H7 (cell line): ENCODE results near the gene GP1BA. TPM values are rescaled to one million over a fixed set of nuclear protein-coding genes. Genes with fewer than 3 reads are reported as not detected.
A peak's percentile ranks its signal among the peaks of the same experiment; 100 is the strongest.
"Not testable (repeated sequence)": the region's sequence is repeated elsewhere in the genome, so short reads cannot be mapped to it uniquely, and the experiment has no call there.

ENCODE experiments used
- DNase-seq: peaks from one replicate; pipeline ENCODE4 v3.0.0; 2012
- H3K27me3 ChIP-seq: 2 replicates; pipeline ENCODE4 v1.6.0; 2011; ENCODE audit warnings: mild to moderate bottlenecking, low read length; ENCODE audit not compliant: control insufficient read depth, insufficient read depth
- H3K36me3 ChIP-seq: replicated peaks from 2 replicates; pipeline ENCODE4 v1.5.1; 2011; ENCODE audit warnings: low read length; ENCODE audit not compliant: control insufficient read depth, insufficient read depth
- H3K4me3 ChIP-seq: 2 replicates; pipeline ENCODE4 v1.5.1; 2011; ENCODE audit warnings: low read depth, mild to moderate bottlenecking, control low read depth, low read length, moderate library complexity; ENCODE audit not compliant: insufficient read depth
- total RNA-seq: library from RNA; depleted of rRNA; stranded (reverse); fragments of >200 nt; shearing (Covaris generic); gene quantifications from 2 replicates; pipeline ENCODE4 v1.2.3, GENCODE V29; 2014

The GP1BA gene
- total RNA-seq, 1 experiment from 2014 or later, result not detected

DNA sequence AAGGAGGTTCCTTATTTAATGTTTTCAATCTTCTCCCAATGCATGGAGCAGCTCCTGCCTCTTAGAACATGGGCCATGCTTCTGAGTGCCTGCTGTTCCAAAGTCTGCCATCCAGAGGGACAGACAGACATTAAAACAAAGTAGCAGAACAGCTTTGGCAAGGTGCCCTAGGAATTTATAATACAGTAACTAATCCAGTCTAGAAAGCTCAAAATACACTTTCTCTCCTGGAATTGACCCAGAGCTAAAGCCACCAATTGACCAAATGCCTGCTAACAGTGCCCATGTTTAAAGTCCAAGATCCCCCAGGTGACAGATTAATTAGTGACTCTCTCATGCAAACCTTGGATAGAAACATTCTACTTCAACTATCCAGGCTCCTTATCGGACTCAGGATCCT is 18.1 kb upstream of the GP1BA start:
- H3K27me3 ChIP-seq, result no peaks in the 10 kb centered on the region
- no peaks in the 10 kb centered on the region for H3K36me3 ChIP-seq
- peak; percentile 9 for DNase-seq
- no peak overlapping the region for H3K4me3 ChIP-seq

DNA sequence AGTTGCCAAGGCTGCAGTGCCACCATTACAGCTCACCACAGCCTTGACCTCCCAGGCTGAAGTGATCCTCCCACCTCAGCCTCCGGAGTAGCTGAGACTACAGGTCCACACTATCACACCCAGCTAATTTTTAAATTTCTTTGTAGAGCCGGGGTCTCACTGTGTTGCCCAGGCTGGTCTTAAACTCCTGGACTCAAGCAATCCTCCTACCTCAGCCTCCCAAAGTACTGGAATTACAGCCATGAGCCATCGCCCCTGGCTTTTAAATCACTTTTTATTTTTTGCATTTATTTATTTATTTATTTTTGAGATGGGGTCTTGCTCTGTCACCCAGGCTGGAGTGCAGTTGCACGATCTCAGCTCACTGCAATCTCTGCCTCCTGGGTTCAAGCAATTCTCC is 17.5 kb upstream of the GP1BA start:
- H3K27me3 ChIP-seq, DNase-seq, H3K36me3 ChIP-seq, H3K4me3 ChIP-seq: not testable (repeated sequence)

DNA sequence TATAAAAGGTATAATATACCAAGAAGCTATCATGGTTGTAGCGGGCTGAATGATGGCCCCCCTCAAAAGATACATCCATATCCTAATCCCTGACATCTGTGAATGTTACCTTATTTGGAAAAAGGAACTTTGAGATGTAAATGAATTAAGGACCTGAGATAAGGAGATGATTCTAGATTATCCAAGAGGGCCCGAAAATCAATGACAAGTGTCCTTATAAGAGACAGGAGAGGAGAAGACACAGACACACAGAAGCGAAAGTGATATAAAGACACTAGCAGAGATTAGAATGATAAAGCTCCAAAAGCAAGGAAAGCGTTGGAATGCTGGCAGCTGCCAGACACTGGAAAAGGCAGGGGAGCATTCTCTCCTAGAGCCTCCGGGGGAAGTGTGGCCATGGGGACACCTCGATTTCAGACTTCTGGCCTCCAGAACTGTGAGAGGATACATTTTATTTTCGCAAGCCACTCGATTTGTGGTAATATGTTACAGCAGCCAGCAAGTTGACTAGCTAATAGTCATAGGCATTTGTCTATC is 12.5 kb upstream of the GP1BA start:
- Histone ChIP-seq H3K4me3 (no peak overlapping the region), H3K36me3 (no peaks in the 10 kb centered on the region), H3K27me3 (no peaks in the 10 kb centered on the region)
- DNase-seq, result peak; percentile 57

DNA sequence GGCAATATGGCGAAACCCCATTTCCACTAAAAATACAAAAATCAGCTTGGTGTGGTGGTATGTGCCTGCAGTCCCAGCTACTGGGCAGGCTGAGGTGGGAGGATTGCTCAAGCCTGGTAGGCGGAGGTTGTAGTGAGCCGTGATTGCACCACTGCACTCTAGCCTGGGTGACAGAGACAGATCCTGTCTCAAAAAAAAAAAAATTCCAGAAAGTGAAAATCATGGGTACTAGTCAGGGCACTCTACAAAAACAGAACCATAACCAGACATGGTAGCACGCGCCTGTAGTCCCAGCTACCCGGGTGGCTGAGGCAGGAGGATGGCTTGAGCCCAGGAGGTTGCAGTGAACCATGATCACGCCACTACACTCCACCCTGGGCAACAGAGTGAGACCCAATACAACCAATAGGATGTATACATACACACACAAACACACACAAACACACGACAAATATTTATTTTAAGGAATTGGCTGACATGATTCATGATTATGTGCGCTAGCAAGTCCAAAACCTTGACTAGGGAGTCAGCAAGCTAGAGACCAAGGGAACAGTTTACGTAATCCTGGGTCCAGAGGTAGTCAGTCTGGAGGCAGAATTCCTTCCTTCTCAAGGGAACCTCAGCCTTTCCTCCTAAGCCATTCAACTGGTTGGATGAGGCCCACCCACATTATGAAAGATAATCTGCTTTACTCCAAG is 11.6 kb upstream of the GP1BA start:
- no peaks in the 10 kb centered on the region for H3K36me3 ChIP-seq
- no peak overlapping the region for H3K4me3 ChIP-seq
- no peaks in the 10 kb centered on the region for H3K27me3 ChIP-seq
- DNase-seq, result no peak

DNA sequence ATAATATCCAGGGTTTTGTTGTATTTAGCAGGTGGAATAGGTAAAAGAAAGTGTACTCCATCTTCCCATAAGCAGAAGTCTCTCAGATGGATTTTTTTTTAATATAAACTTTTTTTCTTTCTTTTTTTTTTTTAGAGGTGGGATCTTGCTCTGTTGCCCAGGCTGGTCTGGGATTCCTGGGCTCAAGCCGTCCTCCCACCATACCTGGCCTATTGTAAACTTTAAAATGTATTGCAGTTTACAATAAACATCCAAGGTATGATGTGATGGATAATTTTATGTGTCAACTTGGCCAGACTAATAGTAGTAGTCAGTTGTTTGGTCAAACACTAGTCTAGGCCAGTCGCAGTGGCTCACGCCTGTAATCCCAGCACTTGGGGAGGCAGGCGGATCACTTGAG is 10.8 kb upstream of the GP1BA start:
- Histone ChIP-seq H3K36me3 (no peaks in the 10 kb centered on the region), H3K27me3 (no peaks in the 10 kb centered on the region), H3K4me3 (no peak overlapping the region)
- no peak for DNase-seq

DNA sequence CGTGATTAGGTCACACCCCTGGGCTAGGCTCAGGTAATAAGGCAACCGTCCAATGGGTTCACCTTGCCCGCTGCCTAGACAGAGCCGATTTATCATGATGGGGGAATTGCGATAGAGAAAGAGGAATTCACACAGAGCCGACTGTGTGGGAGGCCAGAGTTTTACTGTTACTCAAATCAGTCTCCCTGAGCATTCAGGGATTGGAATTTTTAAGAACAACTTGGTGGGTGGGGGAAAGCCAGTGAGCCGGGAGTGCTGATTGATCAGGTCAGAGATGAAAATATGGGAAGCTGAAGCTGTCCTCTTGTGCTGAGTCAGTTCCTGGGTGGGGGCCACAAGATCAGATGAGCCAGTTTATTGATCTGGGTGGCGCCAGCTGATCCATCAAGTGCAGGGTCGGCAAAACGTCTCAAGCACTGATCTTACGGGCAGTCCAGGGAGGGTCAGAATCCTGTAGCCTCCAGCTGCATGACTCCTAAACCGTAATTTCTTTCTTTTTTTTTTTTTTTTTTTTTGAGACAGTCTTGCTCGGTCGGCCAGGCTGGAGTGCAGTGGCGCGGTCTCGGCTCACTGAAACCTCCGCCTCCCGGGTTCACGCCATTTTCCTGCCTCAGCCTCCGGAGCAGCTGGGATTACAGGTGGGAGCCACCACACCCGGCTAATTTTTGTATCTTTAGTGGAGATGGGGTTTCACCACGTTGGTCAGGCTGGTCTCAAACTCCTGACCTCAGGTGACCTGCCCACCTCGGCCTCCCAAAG is 5.3 kb upstream of the GP1BA start:
- DNase-seq, H3K4me3 ChIP-seq: not testable (repeated sequence)

DNA sequence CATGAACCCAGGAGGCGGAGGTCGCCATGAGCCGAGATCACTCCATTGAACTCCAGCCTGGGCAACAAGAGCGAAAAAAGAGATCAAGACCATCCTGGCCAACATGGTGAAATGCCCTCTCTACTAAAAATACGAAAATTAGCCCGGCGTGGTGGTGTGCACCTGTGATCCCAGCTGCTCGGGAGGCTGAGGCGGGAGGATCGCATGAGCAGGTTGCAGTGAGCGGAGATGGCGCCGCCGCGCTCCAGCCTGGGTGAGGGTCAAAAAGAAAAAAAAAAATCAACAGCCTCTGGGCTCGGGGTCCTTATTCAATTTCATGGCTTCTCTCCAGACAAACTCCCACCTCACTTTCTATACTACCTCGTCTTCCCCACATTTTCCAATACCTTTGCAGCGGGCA is 3.2 kb upstream of the GP1BA start:
- Histone ChIP-seq H3K27me3 (no peaks in the 10 kb centered on the region), H3K4me3 (no peak overlapping the region), H3K36me3 (no peaks in the 10 kb centered on the region)
- DNase-seq, result no peak

More for the DNA sequence above, 5.3 kb upstream of the GP1BA start:
- H3K27me3 ChIP-seq, H3K36me3 ChIP-seq: not testable (repeated sequence)

DNA sequence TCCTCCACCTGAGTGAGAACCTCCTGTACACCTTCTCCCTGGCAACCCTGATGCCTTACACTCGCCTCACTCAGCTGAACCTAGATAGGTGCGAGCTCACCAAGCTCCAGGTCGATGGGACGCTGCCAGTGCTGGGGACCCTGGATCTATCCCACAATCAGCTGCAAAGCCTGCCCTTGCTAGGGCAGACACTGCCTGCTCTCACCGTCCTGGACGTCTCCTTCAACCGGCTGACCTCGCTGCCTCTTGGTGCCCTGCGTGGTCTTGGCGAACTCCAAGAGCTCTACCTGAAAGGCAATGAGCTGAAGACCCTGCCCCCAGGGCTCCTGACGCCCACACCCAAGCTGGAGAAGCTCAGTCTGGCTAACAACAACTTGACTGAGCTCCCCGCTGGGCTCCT is 679 bp downstream of the GP1BA start:
- no peaks in the 10 kb centered on the region for H3K27me3 ChIP-seq
- H3K36me3 ChIP-seq, result peaks cover 6% of the 10 kb centered on the region
- no peak overlapping the region for H3K4me3 ChIP-seq
- no peak for DNase-seq

DNA sequence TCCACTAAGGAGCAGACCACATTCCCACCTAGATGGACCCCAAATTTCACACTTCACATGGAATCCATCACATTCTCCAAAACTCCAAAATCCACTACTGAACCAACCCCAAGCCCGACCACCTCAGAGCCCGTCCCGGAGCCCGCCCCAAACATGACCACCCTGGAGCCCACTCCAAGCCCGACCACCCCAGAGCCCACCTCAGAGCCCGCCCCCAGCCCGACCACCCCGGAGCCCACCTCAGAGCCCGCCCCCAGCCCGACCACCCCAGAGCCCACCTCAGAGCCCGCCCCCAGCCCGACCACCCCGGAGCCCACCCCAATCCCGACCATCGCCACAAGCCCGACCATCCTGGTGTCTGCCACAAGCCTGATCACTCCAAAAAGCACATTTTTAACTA is 1.6 kb downstream of the GP1BA start:
- H3K27me3 ChIP-seq, result no peaks in the 10 kb centered on the region
- H3K36me3 ChIP-seq, result peaks cover 10% of the 10 kb centered on the region
- H3K4me3 ChIP-seq, result no peak overlapping the region
- DNase-seq, result peak; percentile 38

DNA sequence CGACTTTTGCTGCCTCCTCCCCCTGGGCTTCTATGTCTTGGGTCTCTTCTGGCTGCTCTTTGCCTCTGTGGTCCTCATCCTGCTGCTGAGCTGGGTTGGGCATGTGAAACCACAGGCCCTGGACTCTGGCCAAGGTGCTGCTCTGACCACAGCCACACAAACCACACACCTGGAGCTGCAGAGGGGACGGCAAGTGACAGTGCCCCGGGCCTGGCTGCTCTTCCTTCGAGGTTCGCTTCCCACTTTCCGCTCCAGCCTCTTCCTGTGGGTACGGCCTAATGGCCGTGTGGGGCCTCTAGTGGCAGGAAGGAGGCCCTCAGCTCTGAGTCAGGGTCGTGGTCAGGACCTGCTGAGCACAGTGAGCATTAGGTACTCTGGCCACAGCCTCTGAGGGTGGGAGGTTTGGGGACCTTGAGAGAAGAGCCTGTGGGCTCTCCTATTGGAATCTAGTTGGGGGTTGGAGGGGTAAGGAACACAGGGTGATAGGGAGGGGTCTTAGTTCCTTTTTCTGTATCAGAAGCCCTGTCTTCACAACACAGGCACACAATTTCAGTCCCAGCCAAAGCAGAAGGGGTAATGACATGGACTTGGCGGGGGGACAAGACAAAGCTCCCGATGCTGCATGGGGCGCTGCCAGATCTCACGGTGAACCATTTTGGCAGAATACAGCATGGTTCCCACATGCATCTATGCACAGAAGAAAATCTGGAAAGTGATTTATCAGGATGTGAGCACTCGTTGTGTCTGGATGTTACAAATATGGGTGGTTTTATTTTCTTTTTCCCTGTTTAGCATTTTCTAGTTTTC is 2.3 kb downstream of the GP1BA start:
- DNase-seq, result peak; percentile 84
- Histone ChIP-seq H3K27me3 (no peaks in the 10 kb centered on the region), H3K4me3 (no peak overlapping the region), H3K36me3 (peaks cover 10% of the 10 kb centered on the region)

DNA sequence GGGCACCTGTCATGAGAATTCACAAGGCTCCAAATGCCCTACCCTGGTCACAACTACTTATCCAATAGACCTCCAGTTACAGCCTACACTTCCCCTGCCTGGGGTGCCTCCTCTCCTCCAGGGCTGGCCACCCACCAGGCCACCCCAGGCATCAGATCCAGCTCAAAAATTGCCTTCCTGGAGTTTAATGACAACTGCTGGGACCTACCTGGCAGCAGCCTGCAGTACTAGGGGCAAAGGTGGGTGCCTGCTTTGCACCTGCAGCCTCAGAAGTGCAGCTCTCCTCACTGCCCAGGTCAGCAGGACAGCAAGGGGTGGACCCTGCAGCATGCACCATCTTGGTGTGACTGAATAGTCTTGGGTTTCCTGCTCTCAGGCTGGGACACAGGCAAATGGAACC is 3.6 kb downstream of the GP1BA start:
- Histone ChIP-seq H3K4me3 (no peak overlapping the region), H3K36me3 (peaks cover 10% of the 10 kb centered on the region), H3K27me3 (no peaks in the 10 kb centered on the region)
- DNase-seq, result no peak

DNA sequence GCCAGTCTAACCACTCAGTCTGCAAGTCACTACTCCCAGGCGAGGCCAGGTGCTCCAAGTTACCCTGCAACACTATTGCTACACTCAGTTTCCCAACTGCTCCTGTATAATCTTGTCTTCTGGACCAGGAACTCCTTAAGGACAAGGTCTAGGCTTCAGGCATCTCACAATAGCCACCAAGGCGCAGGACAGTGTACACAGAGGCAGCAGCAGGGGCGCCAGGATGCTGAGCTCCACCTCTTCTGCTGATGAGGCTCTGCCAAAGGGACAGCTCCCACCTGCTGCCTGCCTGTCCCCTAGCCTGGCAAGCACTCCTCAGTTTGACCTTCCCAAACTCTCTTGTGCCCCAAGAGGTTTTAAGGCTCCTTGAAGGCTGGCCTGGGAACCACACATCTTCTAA is 4.4 kb downstream of the GP1BA start:
- peak; percentile 13 for DNase-seq
- Histone ChIP-seq H3K36me3 (peaks cover 10% of the 10 kb centered on the region), H3K4me3 (no peak overlapping the region), H3K27me3 (no peaks in the 10 kb centered on the region)

DNA sequence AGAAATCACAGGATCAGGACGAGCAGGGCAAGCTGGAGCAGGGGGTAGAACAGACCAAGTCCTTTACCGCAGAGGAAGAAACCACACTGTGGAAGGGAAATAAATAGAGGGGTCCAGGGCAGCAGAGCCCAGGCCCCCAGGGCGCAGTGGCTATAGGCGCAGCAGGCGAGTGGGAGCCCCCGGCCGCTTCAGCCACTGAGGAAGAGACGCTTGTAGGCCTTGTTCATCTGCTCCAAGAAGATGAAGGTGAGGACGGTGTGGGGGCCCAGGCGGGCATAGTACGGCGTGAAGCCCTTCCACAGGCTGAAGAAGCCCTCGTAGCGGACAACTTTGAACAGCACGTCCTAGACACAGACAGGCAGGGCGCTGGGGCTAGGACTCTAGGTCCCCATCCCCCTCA is 5.5 kb downstream of the GP1BA start:
- Histone ChIP-seq H3K36me3 (peaks cover 16% of the 10 kb centered on the region), H3K4me3 (no peak overlapping the region), H3K27me3 (no peaks in the 10 kb centered on the region)
- DNase-seq, result no peak

DNA sequence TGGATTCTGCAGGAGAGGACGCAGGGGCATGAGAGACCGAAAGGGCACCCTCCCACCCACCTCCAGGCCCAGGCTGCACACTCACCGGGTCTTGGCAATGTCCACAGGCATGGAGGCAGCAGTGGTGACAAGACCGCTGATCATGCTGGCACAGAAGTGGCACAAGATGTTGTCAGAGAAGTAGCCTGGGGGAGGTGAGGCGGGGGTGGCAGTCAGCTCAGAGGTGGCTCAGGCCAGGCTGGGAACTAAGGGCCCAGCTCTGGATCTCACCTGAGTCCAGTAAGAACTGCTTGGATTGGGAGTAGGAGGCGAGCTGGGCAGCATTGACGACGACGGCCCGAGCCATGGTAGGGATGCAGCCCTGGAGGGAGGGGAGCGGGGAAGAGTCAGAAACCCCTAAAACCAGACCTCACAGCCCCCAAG is 6.0 kb downstream of the GP1BA start:
- peak; percentile 36 for DNase-seq
- peaks cover 21% of the 10 kb centered on the region for H3K36me3 ChIP-seq
- no peaks in the 10 kb centered on the region for H3K27me3 ChIP-seq
- H3K4me3 ChIP-seq, result no peak overlapping the region
